A549 (cell line): Measurements from ENCODE around the gene MAP4K2. TPM values are rescaled to one million over a fixed set of nuclear protein-coding genes. Genes with fewer than 3 reads are reported as not detected.

Experiments used
- ATAC-seq, 2 experiments: fragments of 200-7000 bp in 1 of 2; fragments of >200 bp in 1 of 2; cut with Nextera tagmentation in 1 of 2; cut with Tn5 transposase in 1 of 2; 3 replicates each; pipeline versions ENCODE4 v1.8.0 to v1.9.1; 2018 to 2020; ENCODE audit warnings: mild to moderate bottlenecking in 1 of 2, moderate library complexity in 1 of 2
- CTCF ChIA-PET: fragments of 300-600 bp; sonication (Branson Sonifier 250); formaldehyde crosslinking; extraction: SDS; loops from one replicate; lab custom pipeline; 2021; ENCODE audit warnings: antibody characterized with exemption, inconsistent platforms; lab: Yijun Ruan, JAX
- POLR2A ChIA-PET: fragments of 350-600 bp; formaldehyde crosslinking; extraction: SDS; loops from one replicate; lab custom pipeline; 2021; ENCODE audit warnings: antibody characterized with exemption, inconsistent platforms; lab: Yijun Ruan, JAX
- DNase-seq, 2 experiments: peaks; one replicate each; pipeline versions ENCODE4 v3.0.0 to v3.0.0-alpha.2; 2011 to 2016; ENCODE audit warnings: low read depth in 1 of 2, low spot score in 1 of 2
- FAIRE-seq: peaks from 2 replicates; lab custom pipeline; 2011; peaks lifted over from hg19 to GRCh38; lab: Jason Lieb, UNC
- H3K27ac ChIP-seq, 2 experiments: fragments of >200 bp; sonication (Bioruptor Twin); formaldehyde crosslinking; 3 replicates each; pipeline ENCODE4 v1.5.1; 2016 to 2017
- H3K4me1 ChIP-seq: fragments of >200 bp; sonication (Bioruptor Twin); formaldehyde crosslinking; 3 replicates; pipeline ENCODE4 v1.6.1; 2016
- H3K4me2 ChIP-seq: fragments of >200 bp; sonication (Bioruptor Twin); formaldehyde crosslinking; 3 replicates; pipeline ENCODE4 v1.6.1; 2016
- H3K4me3 ChIP-seq: fragments of >200 bp; sonication (Bioruptor Twin); formaldehyde crosslinking; 3 replicates; pipeline ENCODE4 v1.5.1; 2016
- H3K9me3 ChIP-seq: fragments of >200 bp; sonication (Bioruptor Twin); formaldehyde crosslinking; 3 replicates; pipeline ENCODE4 v1.6.1; 2016
- BHLHE40 ChIP-seq: IDR thresholded peaks from 2 replicates; pipeline ENCODE4 v1.6.1; 2012; ENCODE audit warnings: low read depth, low read length, inconsistent platforms
- CHD4 ChIP-seq: fragments of 200-600 bp; sonication (generic); IDR thresholded peaks from 2 replicates; pipeline ENCODE4 v1.6.1; 2016; ENCODE audit warnings: antibody characterized with exemption, mild to moderate bottlenecking, borderline replicate concordance
- JUNB ChIP-seq: fragments of >200 bp; sonication (Bioruptor Twin); formaldehyde crosslinking; IDR thresholded peaks from 2 replicates; pipeline ENCODE4 v1.6.1; 2016
- MAZ ChIP-seq: fragments of 150-350 bp; IDR thresholded peaks from 2 replicates; pipeline ENCODE4 v1.6.1; 2014; ENCODE audit warnings: antibody characterized with exemption, low read depth, low read length, borderline replicate concordance
- MYC ChIP-seq: IDR thresholded peaks from 2 replicates; pipeline ENCODE4 v1.6.1; 2012; ENCODE audit warnings: mild to moderate bottlenecking, inconsistent platforms, low read length, improper control_type of control experiment, borderline replicate concordance
- NPAS2 ChIP-seq: fragments of 250-450 bp; sonication (Bioruptor Pico); IDR thresholded peaks from 2 replicates; pipeline ENCODE4 v1.8.0; 2022; ENCODE audit warnings: mild to moderate bottlenecking, moderate library complexity, borderline replicate concordance
- PHF8 ChIP-seq: fragments of 200-600 bp; sonication (generic); IDR thresholded peaks from 2 replicates; pipeline ENCODE4 v1.6.1; 2016; ENCODE audit warnings: low read depth, mild to moderate bottlenecking, antibody characterized with exemption, moderate library complexity, borderline replicate concordance
- RCOR1 ChIP-seq: fragments of 150-350 bp; IDR thresholded peaks from 2 replicates; pipeline ENCODE4 v1.6.1; 2014; ENCODE audit warnings: antibody characterized with exemption, low read length, low read depth
- RNF2 ChIP-seq: fragments of 200-600 bp; sonication (generic); IDR thresholded peaks from 2 replicates; pipeline ENCODE4 v1.6.1; 2016; ENCODE audit warnings: low read depth, mild to moderate bottlenecking, antibody characterized with exemption, moderate library complexity, borderline replicate concordance
- SMC3 ChIP-seq: fragments of >200 bp; sonication (Bioruptor Twin); formaldehyde crosslinking; IDR thresholded peaks from 3 replicates; pipeline ENCODE4 v1.6.1; 2018; ENCODE audit warnings: inconsistent platforms
- TFCP2L1 ChIP-seq: fragments of 250-450 bp; sonication (Bioruptor Pico); IDR thresholded peaks from 2 replicates; pipeline ENCODE4 v1.5.0; 2021; ENCODE audit warnings: mild to moderate bottlenecking
- TP53 ChIP-seq: fragments of 250-450 bp; sonication (Bioruptor Pico); IDR thresholded peaks from 2 replicates; pipeline ENCODE4 v1.5.0; 2021; ENCODE audit warnings: mild to moderate bottlenecking, moderate library complexity
- ZC3H11A ChIP-seq: fragments of 450-650 bp; IDR thresholded peaks from 2 replicates; pipeline ENCODE4 v1.6.1; 2014; ENCODE audit warnings: antibody characterized with exemption, mild to moderate bottlenecking
- ZFP36 ChIP-seq: fragments of 450-650 bp; IDR thresholded peaks from 2 replicates; pipeline ENCODE4 v1.6.1; 2014; ENCODE audit warnings: borderline replicate concordance; ENCODE audit not compliant: partially characterized antibody
- WGBS: methylation state at CpG from one replicate; pipeline ENCODE4 v1.1.6; 2017; ENCODE audit errors: missing lambda C conversion rate; 5-methylcytosine and 5-hydroxymethylcytosine counted together
- polyA plus RNA-seq, 4 experiments: library from polyadenylated mRNA; depleted of rRNA in 3 of 4; stranded (reverse); fragments of >200 nt; fragmentation: RNase III in 1 of 4; extraction: RNeasy Plus Mini Kit Qiagen cat#74134 plus additional on column Dnase treatment in 1 of 4; gene quantifications; 2 replicates in 3 of 4; 3 replicates in 1 of 4; pipeline ENCODE4 v1.2.3, GENCODE V29; 2011 to 2017
- TF ChIP-seq, protein P1 (sequence below): fragments of >200 bp; sonication (Bioruptor Twin); formaldehyde crosslinking; IDR thresholded peaks from 3 replicates; pipeline ENCODE4 v1.5.1; 2016
- TF ChIP-seq, protein P2 (sequence below): fragments of >200 bp; sonication (Bioruptor Twin); formaldehyde crosslinking; IDR thresholded peaks from 2 replicates; pipeline ENCODE4 v1.6.1; 2016
- TF ChIP-seq, protein P3 (sequence below): fragments of 150-350 bp; IDR thresholded peaks from 2 replicates; pipeline ENCODE4 v1.6.1; 2014; ENCODE audit warnings: low read depth, mild to moderate bottlenecking, low read length
- TF ChIP-seq, protein P4 (sequence below): fragments of 450-650 bp; IDR thresholded peaks from 2 replicates; pipeline ENCODE4 v1.6.1; 2014; ENCODE audit warnings: antibody characterized with exemption
- TF ChIP-seq, protein P5 (sequence below): fragments of 250-450 bp; sonication (Bioruptor Pico); IDR thresholded peaks from 2 replicates; pipeline ENCODE4 v1.5.0; 2021; ENCODE audit warnings: mild to moderate bottlenecking, moderate library complexity, borderline replicate concordance

MAP4K2 gene
- polyA plus RNA-seq, 2 of the 4 experiments (the other 2 are of a cell fraction) = 9.4 to 9.9 TPM

DNA sequence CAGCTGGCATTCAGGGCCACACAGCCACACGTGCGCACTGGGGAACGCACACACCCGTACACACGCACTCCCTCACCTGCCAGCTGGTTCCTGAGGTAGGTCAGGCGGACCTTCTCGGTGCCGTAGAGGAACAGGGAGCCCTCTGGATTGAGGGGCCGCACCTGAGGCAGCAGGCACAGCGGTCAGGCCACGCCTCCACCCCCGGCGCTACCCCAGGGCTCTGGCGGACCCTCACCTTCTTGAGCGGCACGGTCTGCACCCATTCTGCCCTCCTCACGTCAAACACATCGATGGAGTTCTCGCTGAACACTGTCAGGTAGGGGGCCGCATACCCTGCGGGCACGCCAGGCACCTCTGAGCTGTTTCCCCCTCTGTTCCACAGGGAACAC lies 24.4 kb upstream of the MAP4K2 start:
- no peak overlapping the region for H3K4me2 ChIP-seq

DNA sequence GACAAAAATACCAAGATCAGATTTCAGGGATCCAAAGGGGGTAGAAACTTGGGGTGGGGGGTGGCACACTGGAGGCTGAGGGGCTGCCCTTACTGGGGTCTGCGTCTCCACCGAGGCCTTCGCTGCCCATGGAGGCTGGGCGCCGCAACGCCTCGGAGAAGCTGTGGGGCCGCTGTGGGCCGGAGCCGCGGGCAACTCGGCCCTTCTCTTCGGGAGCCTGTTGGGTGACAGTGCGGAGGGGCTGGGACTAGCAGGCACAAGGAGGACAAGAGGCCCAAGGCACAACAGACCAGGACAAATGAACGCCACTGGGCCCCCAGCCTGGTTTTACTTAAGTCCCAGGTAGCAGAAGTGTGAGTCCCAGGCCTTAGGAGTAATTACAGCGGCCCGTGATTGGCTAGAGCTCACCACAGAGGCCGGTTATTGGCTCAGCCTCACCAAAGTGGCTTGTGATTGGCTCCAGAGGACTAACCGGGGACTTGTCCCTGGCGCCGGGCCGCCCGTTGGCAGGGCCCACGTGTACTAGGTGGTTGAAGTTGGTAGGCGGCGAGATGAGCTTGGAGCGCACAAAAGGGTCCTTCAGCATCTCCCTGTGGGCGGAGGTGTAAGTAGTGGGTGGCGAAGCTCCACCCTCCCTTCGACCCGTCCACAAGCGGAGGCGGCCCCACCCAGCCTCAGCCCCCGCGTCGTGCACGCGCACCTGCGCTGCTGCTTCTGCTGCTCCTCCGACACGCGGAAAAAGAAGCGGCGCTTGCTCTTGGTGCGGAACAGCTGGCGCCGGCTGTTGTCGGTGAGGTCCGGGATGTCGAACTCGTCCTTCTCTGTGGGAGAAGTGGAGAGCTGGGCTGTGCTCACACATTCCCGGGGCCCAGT lies 23.8 kb upstream of the MAP4K2 start:
- H3K4me3 ChIP-seq = no peak overlapping the region
- no peaks in the 10 kb centered on the region for H3K4me1 ChIP-seq
- no peak overlapping the region for H3K27ac ChIP-seq
- TF ChIP-seq, protein P1, sequence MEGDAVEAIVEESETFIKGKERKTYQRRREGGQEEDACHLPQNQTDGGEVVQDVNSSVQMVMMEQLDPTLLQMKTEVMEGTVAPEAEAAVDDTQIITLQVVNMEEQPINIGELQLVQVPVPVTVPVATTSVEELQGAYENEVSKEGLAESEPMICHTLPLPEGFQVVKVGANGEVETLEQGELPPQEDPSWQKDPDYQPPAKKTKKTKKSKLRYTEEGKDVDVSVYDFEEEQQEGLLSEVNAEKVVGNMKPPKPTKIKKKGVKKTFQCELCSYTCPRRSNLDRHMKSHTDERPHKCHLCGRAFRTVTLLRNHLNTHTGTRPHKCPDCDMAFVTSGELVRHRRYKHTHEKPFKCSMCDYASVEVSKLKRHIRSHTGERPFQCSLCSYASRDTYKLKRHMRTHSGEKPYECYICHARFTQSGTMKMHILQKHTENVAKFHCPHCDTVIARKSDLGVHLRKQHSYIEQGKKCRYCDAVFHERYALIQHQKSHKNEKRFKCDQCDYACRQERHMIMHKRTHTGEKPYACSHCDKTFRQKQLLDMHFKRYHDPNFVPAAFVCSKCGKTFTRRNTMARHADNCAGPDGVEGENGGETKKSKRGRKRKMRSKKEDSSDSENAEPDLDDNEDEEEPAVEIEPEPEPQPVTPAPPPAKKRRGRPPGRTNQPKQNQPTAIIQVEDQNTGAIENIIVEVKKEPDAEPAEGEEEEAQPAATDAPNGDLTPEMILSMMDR = no peak
- no peak for TF ChIP-seq CHD4
- TF ChIP-seq NPAS2 (CRISPR knock-in tag) = no peak
- CTCF ChIA-PET = interaction anchor here (0.8 to 2.3 kb wide), 5 partner anchors 14 to 52 kb away, joined by 3 to 11 read pairs (median 4); partner anchors contain the start of genes EHD1 and MAP4K2
- H3K4me2 ChIP-seq = no peak overlapping the region
- no peak for FAIRE-seq
- WGBS = 90% methylated on average over 52 of the region's 52 CpGs
- POLR2A ChIA-PET = no interaction called here
- DNase-seq = no peak
- no peaks in the 10 kb centered on the region for H3K9me3 ChIP-seq
- ATAC-seq = peak in 1 of 2 experiments; percentile 54; a peak in 3 of 6 replicates

More for the DNA sequence above, 24.4 kb upstream of the MAP4K2 start:
- no peaks in the 10 kb centered on the region for H3K9me3 ChIP-seq
- no peaks in the 10 kb centered on the region for H3K4me1 ChIP-seq
- H3K27ac ChIP-seq = no peak overlapping the region
- ChIA-PET CTCF (interaction anchor here (1.4 to 2.3 kb wide), 3 partner anchors 19 to 51 kb away, joined by 3 to 11 read pairs (median 4); partner anchors contain the start of gene EHD1), POLR2A (no interaction called here)
- no peak for DNase-seq
- H3K4me3 ChIP-seq = no peak overlapping the region
- 92% methylated on average over 21 of the region's 22 CpGs for WGBS
- ATAC-seq = no peak
- TF ChIP-seq ZC3H11A = no peak
- TF ChIP-seq RCOR1 = no peak
- no peak for TF ChIP-seq SMC3
- FAIRE-seq = no peak

DNA sequence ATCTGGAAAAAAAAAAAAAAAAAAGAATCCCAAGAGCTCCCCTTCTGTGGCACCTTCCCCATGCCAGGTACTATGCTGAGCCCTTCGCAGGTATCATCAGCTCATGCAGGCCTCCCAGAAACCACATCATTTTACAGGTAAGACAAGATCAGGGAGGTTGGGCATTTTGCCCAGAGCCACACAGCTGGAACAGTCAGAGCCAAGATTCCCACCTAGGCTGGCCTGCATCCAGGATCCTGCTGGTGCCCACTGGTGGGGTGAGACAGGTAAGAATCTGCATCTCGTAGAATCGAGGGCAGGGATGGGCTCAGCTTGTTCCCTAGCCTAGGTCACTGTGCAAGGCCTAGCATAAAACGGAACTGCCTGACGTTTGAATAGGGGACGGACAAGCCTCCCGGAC lies 23.0 kb upstream of the MAP4K2 start:
- FAIRE-seq (no peak), DNase-seq (no peak), ATAC-seq (no peak)
- ChIA-PET POLR2A (interaction anchor here (0.6 kb wide), 1 partner anchor 47 kb away, joined by 4 read pairs; no protein-coding TSS in a partner anchor), CTCF (interaction anchor here (0.6 to 2.3 kb wide), 4 partner anchors 15 to 53 kb away, joined by 3 to 11 read pairs (median 4); partner anchors contain the start of genes EHD1 and MAP4K2)
- WGBS = 81% methylated on average over 7 of the region's 7 CpGs
- H3K9me3 ChIP-seq = no peaks in the 10 kb centered on the region
- H3K4me1 ChIP-seq = no peaks in the 10 kb centered on the region
- H3K4me2 ChIP-seq = no peak overlapping the region
- no peak overlapping the region for H3K4me3 ChIP-seq
- no peak overlapping the region for H3K27ac ChIP-seq
- no peak for TF ChIP-seq NPAS2 (CRISPR knock-in tag)
- TF ChIP-seq ZFP36 = no peak
- TF ChIP-seq TP53 (CRISPR knock-in tag) = no peak
- TF ChIP-seq MYC = no peak
- TF ChIP-seq JUNB = no peak
- TF ChIP-seq PHF8 = no peak
- TF ChIP-seq, protein P2, sequence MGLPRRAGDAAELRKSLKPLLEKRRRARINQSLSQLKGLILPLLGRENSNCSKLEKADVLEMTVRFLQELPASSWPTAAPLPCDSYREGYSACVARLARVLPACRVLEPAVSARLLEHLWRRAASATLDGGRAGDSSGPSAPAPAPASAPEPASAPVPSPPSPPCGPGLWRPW = no peak
- no peak for TF ChIP-seq MAZ
- TF ChIP-seq, protein P3, sequence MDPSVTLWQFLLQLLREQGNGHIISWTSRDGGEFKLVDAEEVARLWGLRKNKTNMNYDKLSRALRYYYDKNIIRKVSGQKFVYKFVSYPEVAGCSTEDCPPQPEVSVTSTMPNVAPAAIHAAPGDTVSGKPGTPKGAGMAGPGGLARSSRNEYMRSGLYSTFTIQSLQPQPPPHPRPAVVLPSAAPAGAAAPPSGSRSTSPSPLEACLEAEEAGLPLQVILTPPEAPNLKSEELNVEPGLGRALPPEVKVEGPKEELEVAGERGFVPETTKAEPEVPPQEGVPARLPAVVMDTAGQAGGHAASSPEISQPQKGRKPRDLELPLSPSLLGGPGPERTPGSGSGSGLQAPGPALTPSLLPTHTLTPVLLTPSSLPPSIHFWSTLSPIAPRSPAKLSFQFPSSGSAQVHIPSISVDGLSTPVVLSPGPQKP = no peak
- TF ChIP-seq, protein P1 = no peak
- TF ChIP-seq, protein P4, sequence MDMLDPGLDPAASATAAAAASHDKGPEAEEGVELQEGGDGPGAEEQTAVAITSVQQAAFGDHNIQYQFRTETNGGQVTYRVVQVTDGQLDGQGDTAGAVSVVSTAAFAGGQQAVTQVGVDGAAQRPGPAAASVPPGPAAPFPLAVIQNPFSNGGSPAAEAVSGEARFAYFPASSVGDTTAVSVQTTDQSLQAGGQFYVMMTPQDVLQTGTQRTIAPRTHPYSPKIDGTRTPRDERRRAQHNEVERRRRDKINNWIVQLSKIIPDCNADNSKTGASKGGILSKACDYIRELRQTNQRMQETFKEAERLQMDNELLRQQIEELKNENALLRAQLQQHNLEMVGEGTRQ = no peak
- no peak for TF ChIP-seq TFCP2L1 (CRISPR knock-in tag)
- TF ChIP-seq RNF2 = no peak
- TF ChIP-seq, protein P5, sequence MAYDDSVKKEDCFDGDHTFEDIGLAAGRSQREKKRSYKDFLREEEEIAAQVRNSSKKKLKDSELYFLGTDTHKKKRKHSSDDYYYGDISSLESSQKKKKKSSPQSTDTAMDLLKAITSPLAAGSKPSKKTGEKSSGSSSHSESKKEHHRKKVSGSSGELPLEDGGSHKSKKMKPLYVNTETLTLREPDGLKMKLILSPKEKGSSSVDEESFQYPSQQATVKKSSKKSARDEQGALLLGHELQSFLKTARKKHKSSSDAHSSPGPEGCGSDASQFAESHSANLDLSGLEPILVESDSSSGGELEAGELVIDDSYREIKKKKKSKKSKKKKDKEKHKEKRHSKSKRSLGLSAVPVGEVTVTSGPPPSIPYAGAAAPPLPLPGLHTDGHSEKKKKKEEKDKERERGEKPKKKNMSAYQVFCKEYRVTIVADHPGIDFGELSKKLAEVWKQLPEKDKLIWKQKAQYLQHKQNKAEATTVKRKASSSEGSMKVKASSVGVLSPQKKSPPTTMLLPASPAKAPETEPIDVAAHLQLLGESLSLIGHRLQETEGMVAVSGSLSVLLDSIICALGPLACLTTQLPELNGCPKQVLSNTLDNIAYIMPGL (CRISPR knock-in tag) = no peak
- TF ChIP-seq BHLHE40 = no peak
